Neural cell (in vitro differentiated cells): ENCODE measurements around the gene HOXB1.

Experiments used
- CTCF ChIP-seq: fragments of 450-650 bp; IDR thresholded peaks from 2 replicates; pipeline ENCODE4 v1.5.1; 2014; ENCODE audit warnings: antibody characterized with exemption, mild to moderate bottlenecking, moderate library complexity; ENCODE audit not compliant: poor library complexity, severe bottlenecking
- EP300 ChIP-seq: fragments of 450-650 bp; conservative IDR thresholded peaks from 2 replicates; pipeline ENCODE4 v1.6.1; 2014; ENCODE audit warnings: antibody characterized with exemption, mild to moderate bottlenecking, moderate library complexity; ENCODE audit not compliant: poor library complexity, severe bottlenecking
- EZH2 ChIP-seq: fragments of 200-600, 300-800 bp; shearing (Covaris generic), sonication (generic); IDR thresholded peaks from 2 replicates; pipeline ENCODE4 v1.6.1; 2014; ENCODE audit warnings: antibody characterized with exemption, low read length, borderline replicate concordance, mild to moderate bottlenecking; ENCODE audit not compliant: insufficient read depth, poor library complexity, severe bottlenecking
- MXI1 ChIP-seq: fragments of 450-650 bp; conservative IDR thresholded peaks from 2 replicates; pipeline ENCODE4 v1.6.1; 2014; ENCODE audit warnings: antibody characterized with exemption, mild to moderate bottlenecking; ENCODE audit not compliant: poor library complexity, severe bottlenecking
- POLR2AphosphoS5 ChIP-seq: IDR thresholded peaks from 2 replicates; pipeline ENCODE4 v1.6.1; 2012
- RAD21 ChIP-seq: fragments of 450-650 bp; conservative IDR thresholded peaks from 2 replicates; pipeline ENCODE4 v1.6.1; 2014; ENCODE audit warnings: antibody characterized with exemption, mild to moderate bottlenecking, moderate library complexity
- REST ChIP-seq: IDR thresholded peaks from 2 replicates; pipeline ENCODE4 v1.6.1; 2012; ENCODE audit warnings: borderline replicate concordance
- SMC3 ChIP-seq: fragments of 450-650 bp; conservative IDR thresholded peaks from 2 replicates; pipeline ENCODE4 v1.6.1; 2014; ENCODE audit warnings: antibody characterized with exemption, mild to moderate bottlenecking, moderate library complexity; ENCODE audit not compliant: poor library complexity

GRCh38 chr17:48541577-48542113, 10.8 kb upstream of the HOXB1 start:
- TF ChIP-seq CTCF, result no peak
- TF ChIP-seq POLR2AphosphoS5, result no peak
- TF ChIP-seq EZH2, result no peak
- no peak for TF ChIP-seq RAD21
- no peak for TF ChIP-seq EP300
- TF ChIP-seq SMC3, result no peak
- TF ChIP-seq MXI1, result no peak
- no peak for TF ChIP-seq REST
